NOMO-1 treated with dmso at 0.1 percent for 144 hours (cell line): ENCODE data around the gene VDAC1.
"Not testable (repeated sequence)": the region's sequence is repeated elsewhere in the genome, so short reads cannot be mapped to it uniquely, and the experiment has no call there.

Experiments
- DNase-seq: peaks from one replicate; lab custom pipeline; 2025; ENCODE audit not compliant: unreplicated experiment; lab: John Stamatoyannopoulos, UW

The VDAC1 gene

DNA sequence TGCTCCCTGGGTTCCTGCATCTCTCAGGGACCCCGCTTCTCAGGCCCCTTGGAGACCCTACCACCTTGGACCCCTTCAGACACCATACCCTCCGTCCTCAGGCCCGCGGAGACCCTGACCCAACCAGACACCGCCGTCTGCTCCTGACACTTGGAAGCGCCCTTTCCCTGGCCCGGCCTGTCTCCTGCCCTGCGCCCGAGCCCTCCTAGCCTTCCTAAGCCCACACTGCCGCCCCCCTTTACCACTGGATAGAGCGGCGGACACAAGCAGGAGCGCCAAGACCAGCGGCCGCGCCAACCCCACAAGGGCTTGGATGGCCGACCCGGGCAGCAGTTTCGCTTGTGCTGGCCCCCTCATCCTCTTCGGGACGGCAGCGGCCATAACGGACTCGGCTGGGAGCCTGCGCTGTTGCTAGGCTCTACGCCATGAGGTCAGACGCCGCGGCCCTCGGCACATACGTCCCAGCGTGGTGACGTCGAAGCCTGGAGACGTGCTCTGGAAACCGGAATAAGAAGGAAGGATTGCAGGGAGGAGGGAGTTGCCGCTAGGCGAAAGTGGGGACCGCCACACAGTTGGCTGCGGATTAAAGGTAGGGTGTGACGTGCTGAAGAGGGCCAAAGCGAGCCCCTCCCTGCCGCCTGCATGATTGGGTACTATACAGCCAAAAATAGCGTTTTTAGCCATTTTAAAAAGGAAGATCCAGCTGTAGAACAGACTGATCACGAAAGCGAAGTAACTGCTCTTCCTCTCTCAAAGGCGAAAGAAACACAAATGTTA is 36.4 kb downstream of the VDAC1 start, which contains the start of gene C5orf15:
C5orf15 (minus strand) TSS at position 422 of the 777 bp plus-strand sequence; CDS start at position 381, 41 bp downstream.
- peak; percentile 98 for DNase-seq

DNA sequence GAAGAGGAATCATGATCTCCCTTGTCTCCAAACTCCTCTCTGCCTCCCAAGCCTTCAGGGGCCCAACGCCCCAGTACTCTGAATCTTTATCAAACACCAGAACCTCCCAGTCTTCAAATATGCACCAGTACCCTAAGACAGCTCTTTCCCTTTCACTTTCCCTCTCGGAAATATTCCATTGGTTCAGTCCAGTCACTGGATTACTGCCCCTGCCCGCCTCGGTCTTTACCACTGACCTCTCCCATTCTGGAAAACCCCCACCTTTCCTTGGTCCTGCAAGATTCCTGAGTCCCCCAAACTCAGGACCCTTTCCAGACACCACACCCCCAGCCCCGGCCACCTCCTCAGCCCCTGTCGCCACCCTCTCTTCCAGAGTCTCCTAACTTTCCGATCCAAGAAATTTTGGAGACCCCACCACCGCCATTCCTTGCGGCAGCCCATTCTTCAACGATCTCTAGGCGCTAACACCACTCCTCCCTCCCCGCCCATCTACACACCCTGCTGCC is 37.0 kb downstream of the VDAC1 start:
- no peak for DNase-seq

DNA sequence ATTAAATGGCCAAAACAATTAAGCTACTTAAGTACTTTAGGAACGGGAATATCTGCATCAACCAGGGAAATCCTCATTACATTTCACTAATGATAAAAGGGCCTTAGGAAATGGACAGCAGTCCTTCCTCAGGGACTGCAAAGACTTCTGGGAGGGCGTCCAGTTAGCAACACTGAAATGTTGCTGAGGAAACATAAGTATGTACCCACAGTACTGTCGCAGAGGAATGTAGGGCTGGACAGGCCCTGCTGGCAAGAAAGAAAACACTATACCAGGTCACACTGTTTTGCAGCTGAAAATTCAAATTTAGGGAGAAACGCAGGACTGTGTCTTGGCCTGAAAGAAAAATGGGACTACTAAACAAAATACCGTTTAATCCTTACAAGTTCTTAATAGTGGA is 37.7 kb downstream of the VDAC1 start:
- DNase-seq = no peak

- no peak for DNase-seq
Measured at GRCh38 chr5:133966090-133966489, 38.7 kb downstream of the VDAC1 start.

GRCh38 chr5:133963493-133964128 is 41.2 kb downstream of the VDAC1 start:
- no peak for DNase-seq

GRCh38 chr5:133962801-133963476 is 41.8 kb downstream of the VDAC1 start:
- DNase-seq = no peak

DNA sequence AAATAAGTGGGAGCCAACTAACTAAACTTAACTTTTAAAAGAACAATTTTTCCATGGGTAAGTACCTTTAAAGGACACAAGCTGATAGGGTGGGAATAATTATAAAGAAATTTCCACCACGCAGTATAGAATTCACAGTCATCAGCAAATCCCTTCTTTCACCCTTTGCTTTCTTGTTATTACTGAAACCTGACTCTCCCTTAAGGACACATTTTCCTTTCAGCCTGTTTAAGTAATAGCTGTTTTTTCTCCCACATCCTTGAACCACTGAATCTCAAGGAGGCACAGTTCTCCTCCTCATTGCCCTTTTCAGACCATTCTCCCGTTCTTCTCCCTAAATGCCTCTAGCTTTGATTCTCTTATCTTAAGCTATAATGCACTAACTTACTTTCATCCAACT is 42.6 kb downstream of the VDAC1 start:
- DNase-seq = no peak

- no peak for DNase-seq
Measured at GRCh38 chr5:133959643-133960042, 45.1 kb downstream of the VDAC1 start.

DNA sequence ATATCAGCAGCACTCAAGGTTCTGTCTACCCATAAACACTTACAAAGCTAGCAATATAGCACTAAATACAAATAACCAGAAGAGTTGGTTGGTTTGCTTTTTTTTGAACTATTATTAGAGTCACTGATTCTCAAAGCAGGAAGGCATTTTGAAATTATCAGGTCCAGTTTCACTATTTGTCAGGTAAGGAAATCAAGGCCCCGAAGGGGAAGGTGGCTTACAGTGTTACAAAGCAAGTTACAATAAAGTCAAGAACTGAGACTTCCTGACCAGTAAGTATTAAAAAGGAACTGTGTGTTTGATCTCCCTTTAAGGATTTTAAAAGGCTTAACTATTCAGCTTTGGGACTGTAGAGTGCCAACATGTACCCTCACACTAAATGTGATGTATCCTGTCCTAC is 47.2 kb downstream of the VDAC1 start:
- no peak for DNase-seq

DNA sequence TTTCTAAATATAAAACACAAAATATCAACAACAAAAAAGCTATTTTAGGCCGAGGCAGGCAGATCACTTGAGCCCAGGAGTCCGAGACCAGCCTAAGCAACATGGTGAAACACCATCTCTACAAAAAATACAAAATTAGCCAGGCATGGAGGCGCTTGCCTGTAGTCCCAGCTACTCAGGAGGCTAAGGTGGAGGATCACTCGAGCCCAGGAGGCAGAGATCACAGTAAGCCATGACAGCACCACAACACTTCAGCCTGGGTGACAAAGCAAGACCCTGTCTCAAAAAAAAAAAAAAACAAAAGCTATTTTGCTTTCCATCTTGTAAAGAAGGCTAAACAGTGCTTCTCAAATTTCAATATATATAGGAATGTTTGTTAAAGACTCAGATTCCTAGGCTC is 47.7 kb downstream of the VDAC1 start:
- no peak for DNase-seq

DNA sequence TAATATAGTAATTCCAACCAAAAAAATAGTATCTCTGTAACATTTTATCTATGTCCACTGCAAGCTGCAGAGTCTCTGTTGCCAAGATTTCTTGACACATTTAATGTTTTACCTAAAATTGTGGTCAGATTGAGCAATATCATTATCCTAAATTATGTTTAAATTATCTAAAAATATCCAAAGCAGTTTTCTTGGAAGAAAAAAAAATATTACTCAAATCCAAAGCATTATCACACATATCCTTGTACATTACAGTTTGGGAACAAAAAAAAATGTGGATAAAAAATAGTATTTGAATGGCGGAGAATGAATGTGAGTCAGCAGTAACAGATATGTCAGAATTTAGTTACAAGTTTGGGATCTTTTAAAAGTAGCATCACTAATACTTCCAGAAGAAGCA is 48.6 kb downstream of the VDAC1 start:
- DNase-seq = not testable (repeated sequence)

GRCh38 chr5:133953568-133954145 is 51.1 kb downstream of the VDAC1 start:
- no peak for DNase-seq

- DNase-seq = peak; percentile 73
Measured at GRCh38 chr5:133952729-133953567, 51.8 kb downstream of the VDAC1 start.

GRCh38 chr5:133950821-133951612 is 53.8 kb downstream of the VDAC1 start:
- DNase-seq = no peak

DNA sequence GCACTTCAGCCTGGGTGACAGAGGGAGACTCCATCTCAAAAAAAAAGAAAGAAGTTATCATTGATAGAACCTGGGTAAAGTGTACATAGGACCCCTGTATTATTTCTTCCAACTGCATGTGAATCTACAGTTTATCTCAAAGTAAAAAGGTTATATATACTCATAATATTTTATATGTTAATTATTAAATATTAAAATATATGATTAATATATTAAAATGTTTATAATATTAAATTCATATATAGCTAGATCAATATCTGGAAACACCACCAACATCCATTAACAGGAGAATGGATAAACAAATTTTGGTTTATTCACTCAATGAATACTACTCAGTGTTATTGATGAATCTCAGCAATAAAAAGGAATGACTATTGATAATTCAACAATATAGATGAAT is 56.1 kb downstream of the VDAC1 start:
- no peak for DNase-seq

- DNase-seq = no peak
Measured at GRCh38 chr5:133947431-133947841, 57.3 kb downstream of the VDAC1 start.

- no peak for DNase-seq
Measured at GRCh38 chr5:133945568-133945967, 59.2 kb downstream of the VDAC1 start.

- no peak for DNase-seq
Measured at GRCh38 chr5:133944263-133945185, 60.3 kb downstream of the VDAC1 start.

GRCh38 chr5:133943475-133943817 is 61.3 kb downstream of the VDAC1 start:
- no peak for DNase-seq
